GM23338 (cell line): ENCODE measurements around the gene GNB1. TPM values are rescaled to one million over a fixed set of nuclear protein-coding genes. Genes with fewer than 3 reads are reported as not detected.

Source experiments
- ATAC-seq: fragments of 200-7000 bp; cut with Tn5 transposase; 3 replicates; pipeline ENCODE4 v1.9.1; 2020
- DNase-seq: peaks from one replicate; pipeline ENCODE4 v3.0.0-alpha.2; 2015; ENCODE audit warnings: low spot score
- H2AFZ ChIP-seq: fragments of 200-600 bp; sonication (generic); 2 replicates; pipeline ENCODE4 v1.8.0; 2016; ENCODE audit warnings: antibody characterized with exemption, mild to moderate bottlenecking, moderate library complexity
- H3F3A ChIP-seq: fragments of 200-600 bp; sonication (generic); replicated peaks from 2 replicates; pipeline ENCODE4 v1.8.0; 2017; ENCODE audit warnings: antibody characterized with exemption, mixed run types, low read depth
- H3K27ac ChIP-seq: fragments of 200-600 bp; sonication (generic); 2 replicates; pipeline ENCODE4 v1.6.1; 2016; ENCODE audit warnings: low read depth
- H3K27me3 ChIP-seq: fragments of 200-600 bp; sonication (generic); 2 replicates; pipeline ENCODE4 v1.8.0; 2016; ENCODE audit warnings: mild to moderate bottlenecking, mixed run types, moderate library complexity; ENCODE audit not compliant: insufficient read depth
- H3K36me3 ChIP-seq: fragments of 200-600 bp; sonication (generic); 2 replicates; pipeline ENCODE4 v1.8.0; 2016; ENCODE audit warnings: mild to moderate bottlenecking; ENCODE audit not compliant: insufficient read depth
- H3K4me1 ChIP-seq: fragments of 200-600 bp; sonication (generic); 2 replicates; pipeline ENCODE4 v1.8.0; 2016; ENCODE audit warnings: mild to moderate bottlenecking, moderate library complexity; ENCODE audit not compliant: insufficient read depth
- H3K4me2 ChIP-seq: fragments of 200-600 bp; sonication (generic); 2 replicates; pipeline ENCODE4 v1.7.1; 2017; ENCODE audit warnings: mixed run types
- H3K4me3 ChIP-seq: fragments of 200-600 bp; sonication (generic); 2 replicates; pipeline ENCODE4 v1.6.1; 2016; ENCODE audit warnings: mixed run types
- H3K79me2 ChIP-seq: fragments of 200-600 bp; sonication (generic); replicated peaks from 2 replicates; pipeline ENCODE4 v1.8.0; 2017; ENCODE audit warnings: mild to moderate bottlenecking; ENCODE audit not compliant: insufficient read depth
- H3K9me2 ChIP-seq: fragments of 200-600 bp; sonication (generic); 2 replicates; pipeline ENCODE4 v1.8.0; 2017; ENCODE audit not compliant: insufficient read depth
- H4K20me1 ChIP-seq: fragments of 200-600 bp; sonication (generic); replicated peaks from 2 replicates; pipeline ENCODE4 v1.8.0; 2017; ENCODE audit warnings: mild to moderate bottlenecking; ENCODE audit not compliant: insufficient read depth
- H3K27ac Mint-ChIP-seq: 2 replicates; pipeline ENCODE4 v1.8.0; 2020; ENCODE audit warnings: inconsistent platforms, mild to moderate bottlenecking, moderate library complexity, mixed read lengths
- H3K27me3 Mint-ChIP-seq: 3 replicates; pipeline ENCODE4 v1.8.0; 2022; ENCODE audit warnings: low read depth, mild to moderate bottlenecking, moderate library complexity, mixed read lengths, inconsistent platforms; ENCODE audit not compliant: insufficient read depth, poor library complexity
- H3K36me3 Mint-ChIP-seq: 3 replicates; pipeline ENCODE4 v1.8.0; 2021; ENCODE audit warnings: low read depth, mild to moderate bottlenecking, inconsistent platforms, moderate library complexity, mixed read lengths
- H3K4me1 Mint-ChIP-seq: 3 replicates; pipeline ENCODE4 v1.8.0; 2020; ENCODE audit warnings: mild to moderate bottlenecking, inconsistent platforms, mixed read lengths
- H3K4me3 Mint-ChIP-seq: 3 replicates; pipeline ENCODE4 v1.8.0; 2021; ENCODE audit warnings: moderate library complexity, mild to moderate bottlenecking, inconsistent platforms, mixed read lengths
- H3K9me3 Mint-ChIP-seq: 3 replicates; pipeline ENCODE4 v1.8.0; 2020; ENCODE audit warnings: moderate library complexity, mild to moderate bottlenecking, inconsistent platforms, mixed read lengths
- CREB1 ChIP-seq: fragments of 250-450 bp; sonication (Bioruptor Pico); IDR thresholded peaks from 2 replicates; pipeline ENCODE4 v1.5.0; 2020; ENCODE audit warnings: low read depth, mild to moderate bottlenecking, moderate library complexity
- CTCF ChIP-seq, 2 experiments: fragments of 200-600 bp in 1 of 2; sonication (generic) in 1 of 2; conservative IDR thresholded peaks; 2 replicates each; pipeline versions ENCODE4 v1.5.1 to v1.6.1; 2016 to 2017; ENCODE audit warnings: antibody characterized with exemption in 2 of 2, low read depth in 2 of 2, mild to moderate bottlenecking in 2 of 2, moderate library complexity in 1 of 2
- EZH2 ChIP-seq: fragments of 200-600 bp; sonication (generic); IDR thresholded peaks from one replicate; pipeline ENCODE4 v1.8.0; 2017; ENCODE audit warnings: antibody characterized with exemption, mild to moderate bottlenecking, low read depth; ENCODE audit not compliant: unreplicated experiment
- EZH2phosphoT487 ChIP-seq: fragments of 200-600 bp; sonication (generic); IDR thresholded peaks from one replicate; pipeline ENCODE4 v1.8.1; 2018; ENCODE audit warnings: antibody characterized with exemption; ENCODE audit not compliant: unreplicated experiment
- JUNB ChIP-seq: IDR thresholded peaks from one replicate; pipeline ENCODE4 v1.6.1; 2016; ENCODE audit warnings: antibody characterized with exemption; ENCODE audit not compliant: unreplicated experiment
- NANOG ChIP-seq: IDR thresholded peaks from 2 replicates; pipeline ENCODE4 v1.6.1; 2016; ENCODE audit warnings: antibody characterized with exemption, borderline replicate concordance
- POLR2AphosphoS5 ChIP-seq: IDR thresholded peaks from 2 replicates; pipeline ENCODE4 v1.6.1; 2016; ENCODE audit warnings: antibody characterized with exemption, low read depth
- STAT1 ChIP-seq: IDR thresholded peaks from one replicate; pipeline ENCODE4 v1.6.1; 2016; ENCODE audit warnings: antibody characterized with exemption; ENCODE audit not compliant: unreplicated experiment
- ZNF114 ChIP-seq: fragments of 250-450 bp; sonication (Bioruptor Pico); IDR thresholded peaks from 2 replicates; pipeline ENCODE4 v1.5.0; 2020; ENCODE audit warnings: mild to moderate bottlenecking, moderate library complexity
- ZNF331 ChIP-seq: fragments of 250-450 bp; sonication (Bioruptor Pico); IDR thresholded peaks from 2 replicates; pipeline ENCODE4 v1.5.0; 2020; ENCODE audit warnings: low read depth, mild to moderate bottlenecking, moderate library complexity
- polyA plus RNA-seq: library from polyadenylated mRNA; unstranded; fragments of >200 nt; fragmentation: Nextera tagmentation; extraction: Ambion mirVana; gene quantifications from 2 replicates; pipeline ENCODE4 v1.2.1, GENCODE V29; 2016
- total RNA-seq: library from RNA; depleted of rRNA; stranded (reverse); fragments of >200 nt; shearing (Covaris generic); gene quantifications from 2 replicates; pipeline ENCODE4 v1.2.3, GENCODE V29; 2014
- TF ChIP-seq, protein P1 (sequence below): fragments of 250-450 bp; sonication (Bioruptor Pico); IDR thresholded peaks from 2 replicates; pipeline ENCODE4 v1.5.0; 2020; ENCODE audit warnings: mild to moderate bottlenecking, moderate library complexity
- TF ChIP-seq, protein P2 (sequence below): IDR thresholded peaks from one replicate; pipeline ENCODE4 v1.6.1; 2018; ENCODE audit warnings: antibody characterized with exemption; ENCODE audit not compliant: unreplicated experiment
- TF ChIP-seq, protein P3 (sequence below): IDR thresholded peaks from 2 replicates; pipeline ENCODE4 v1.6.1; 2016; ENCODE audit warnings: antibody characterized with exemption

The GNB1 gene
- total and polyA plus RNA-seq, 2 experiments from 2014 or later: 65.4 to 138 TPM

GRCh38 chr1:1874901-1875300 lies 16.0 kb downstream of the GNB1 start:
- Mint-ChIP-seq H3K27ac (no peak overlapping the region), H3K27me3 (peaks cover 8% of the 10 kb centered on the region), H3K4me3 (no peak overlapping the region), H3K4me1 (peaks cover 17% of the 10 kb centered on the region), H3K9me3 (peaks cover 20% of the 10 kb centered on the region), H3K36me3 (peaks cover 81% of the 10 kb centered on the region)
- no peak for ATAC-seq
- no peaks in the 10 kb centered on the region; the same call in 1 of the 2 replicates for H3K4me1 ChIP-seq
- H3K4me3 ChIP-seq: no peak overlapping the region
- H3K27me3 ChIP-seq: no peaks in the 10 kb centered on the region
- DNase-seq: no peak
- no peak for TF ChIP-seq EZH2phosphoT487
- TF ChIP-seq CTCF (conservative IDR thresholded peaks at IDR 0.05; ENCODE audit: low read depth in 2 of 2): no peak
- TF ChIP-seq, protein P1, sequence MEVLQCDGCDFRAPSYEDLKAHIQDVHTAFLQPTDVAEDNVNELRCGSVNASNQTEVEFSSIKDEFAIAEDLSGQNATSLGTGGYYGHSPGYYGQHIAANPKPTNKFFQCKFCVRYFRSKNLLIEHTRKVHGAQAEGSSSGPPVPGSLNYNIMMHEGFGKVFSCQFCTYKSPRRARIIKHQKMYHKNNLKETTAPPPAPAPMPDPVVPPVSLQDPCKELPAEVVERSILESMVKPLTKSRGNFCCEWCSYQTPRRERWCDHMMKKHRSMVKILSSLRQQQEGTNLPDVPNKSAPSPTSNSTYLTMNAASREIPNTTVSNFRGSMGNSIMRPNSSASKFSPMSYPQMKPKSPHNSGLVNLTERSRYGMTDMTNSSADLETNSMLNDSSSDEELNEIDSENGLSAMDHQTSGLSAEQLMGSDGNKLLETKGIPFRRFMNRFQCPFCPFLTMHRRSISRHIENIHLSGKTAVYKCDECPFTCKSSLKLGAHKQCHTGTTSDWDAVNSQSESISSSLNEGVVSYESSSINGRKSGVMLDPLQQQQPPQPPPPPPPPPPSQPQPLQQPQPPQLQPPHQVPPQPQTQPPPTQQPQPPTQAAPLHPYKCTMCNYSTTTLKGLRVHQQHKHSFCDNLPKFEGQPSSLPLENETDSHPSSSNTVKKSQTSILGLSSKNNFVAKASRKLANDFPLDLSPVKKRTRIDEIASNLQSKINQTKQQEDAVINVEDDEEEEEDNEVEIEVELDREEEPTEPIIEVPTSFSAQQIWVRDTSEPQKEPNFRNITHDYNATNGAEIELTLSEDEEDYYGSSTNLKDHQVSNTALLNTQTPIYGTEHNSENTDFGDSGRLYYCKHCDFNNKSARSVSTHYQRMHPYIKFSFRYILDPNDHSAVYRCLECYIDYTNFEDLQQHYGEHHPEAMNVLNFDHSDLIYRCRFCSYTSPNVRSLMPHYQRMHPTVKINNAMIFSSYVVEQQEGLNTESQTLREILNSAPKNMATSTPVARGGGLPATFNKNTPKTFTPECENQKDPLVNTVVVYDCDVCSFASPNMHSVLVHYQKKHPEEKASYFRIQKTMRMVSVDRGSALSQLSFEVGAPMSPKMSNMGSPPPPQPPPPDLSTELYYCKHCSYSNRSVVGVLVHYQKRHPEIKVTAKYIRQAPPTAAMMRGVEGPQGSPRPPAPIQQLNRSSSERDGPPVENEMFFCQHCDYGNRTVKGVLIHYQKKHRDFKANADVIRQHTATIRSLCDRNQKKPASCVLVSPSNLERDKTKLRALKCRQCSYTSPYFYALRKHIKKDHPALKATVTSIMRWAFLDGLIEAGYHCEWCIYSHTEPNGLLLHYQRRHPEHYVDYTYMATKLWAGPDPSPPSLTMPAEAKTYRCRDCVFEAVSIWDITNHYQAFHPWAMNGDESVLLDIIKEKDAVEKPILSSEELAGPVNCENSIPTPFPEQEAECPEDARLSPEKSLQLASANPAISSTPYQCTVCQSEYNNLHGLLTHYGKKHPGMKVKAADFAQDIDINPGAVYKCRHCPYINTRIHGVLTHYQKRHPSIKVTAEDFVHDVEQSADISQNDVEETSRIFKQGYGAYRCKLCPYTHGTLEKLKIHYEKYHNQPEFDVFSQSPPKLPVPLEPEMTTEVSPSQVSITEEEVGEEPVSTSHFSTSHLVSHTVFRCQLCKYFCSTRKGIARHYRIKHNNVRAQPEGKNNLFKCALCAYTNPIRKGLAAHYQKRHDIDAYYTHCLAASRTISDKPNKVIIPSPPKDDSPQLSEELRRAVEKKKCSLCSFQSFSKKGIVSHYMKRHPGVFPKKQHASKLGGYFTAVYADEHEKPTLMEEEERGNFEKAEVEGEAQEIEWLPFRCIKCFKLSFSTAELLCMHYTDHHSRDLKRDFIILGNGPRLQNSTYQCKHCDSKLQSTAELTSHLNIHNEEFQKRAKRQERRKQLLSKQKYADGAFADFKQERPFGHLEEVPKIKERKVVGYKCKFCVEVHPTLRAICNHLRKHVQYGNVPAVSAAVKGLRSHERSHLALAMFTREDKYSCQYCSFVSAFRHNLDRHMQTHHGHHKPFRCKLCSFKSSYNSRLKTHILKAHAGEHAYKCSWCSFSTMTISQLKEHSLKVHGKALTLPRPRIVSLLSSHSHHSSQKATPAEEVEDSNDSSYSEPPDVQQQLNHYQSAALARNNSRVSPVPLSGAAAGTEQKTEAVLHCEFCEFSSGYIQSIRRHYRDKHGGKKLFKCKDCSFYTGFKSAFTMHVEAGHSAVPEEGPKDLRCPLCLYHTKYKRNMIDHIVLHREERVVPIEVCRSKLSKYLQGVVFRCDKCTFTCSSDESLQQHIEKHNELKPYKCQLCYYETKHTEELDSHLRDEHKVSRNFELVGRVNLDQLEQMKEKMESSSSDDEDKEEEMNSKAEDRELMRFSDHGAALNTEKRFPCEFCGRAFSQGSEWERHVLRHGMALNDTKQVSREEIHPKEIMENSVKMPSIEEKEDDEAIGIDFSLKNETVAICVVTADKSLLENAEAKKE (CRISPR knock-in tag): no peak
- TF ChIP-seq, protein P2, sequence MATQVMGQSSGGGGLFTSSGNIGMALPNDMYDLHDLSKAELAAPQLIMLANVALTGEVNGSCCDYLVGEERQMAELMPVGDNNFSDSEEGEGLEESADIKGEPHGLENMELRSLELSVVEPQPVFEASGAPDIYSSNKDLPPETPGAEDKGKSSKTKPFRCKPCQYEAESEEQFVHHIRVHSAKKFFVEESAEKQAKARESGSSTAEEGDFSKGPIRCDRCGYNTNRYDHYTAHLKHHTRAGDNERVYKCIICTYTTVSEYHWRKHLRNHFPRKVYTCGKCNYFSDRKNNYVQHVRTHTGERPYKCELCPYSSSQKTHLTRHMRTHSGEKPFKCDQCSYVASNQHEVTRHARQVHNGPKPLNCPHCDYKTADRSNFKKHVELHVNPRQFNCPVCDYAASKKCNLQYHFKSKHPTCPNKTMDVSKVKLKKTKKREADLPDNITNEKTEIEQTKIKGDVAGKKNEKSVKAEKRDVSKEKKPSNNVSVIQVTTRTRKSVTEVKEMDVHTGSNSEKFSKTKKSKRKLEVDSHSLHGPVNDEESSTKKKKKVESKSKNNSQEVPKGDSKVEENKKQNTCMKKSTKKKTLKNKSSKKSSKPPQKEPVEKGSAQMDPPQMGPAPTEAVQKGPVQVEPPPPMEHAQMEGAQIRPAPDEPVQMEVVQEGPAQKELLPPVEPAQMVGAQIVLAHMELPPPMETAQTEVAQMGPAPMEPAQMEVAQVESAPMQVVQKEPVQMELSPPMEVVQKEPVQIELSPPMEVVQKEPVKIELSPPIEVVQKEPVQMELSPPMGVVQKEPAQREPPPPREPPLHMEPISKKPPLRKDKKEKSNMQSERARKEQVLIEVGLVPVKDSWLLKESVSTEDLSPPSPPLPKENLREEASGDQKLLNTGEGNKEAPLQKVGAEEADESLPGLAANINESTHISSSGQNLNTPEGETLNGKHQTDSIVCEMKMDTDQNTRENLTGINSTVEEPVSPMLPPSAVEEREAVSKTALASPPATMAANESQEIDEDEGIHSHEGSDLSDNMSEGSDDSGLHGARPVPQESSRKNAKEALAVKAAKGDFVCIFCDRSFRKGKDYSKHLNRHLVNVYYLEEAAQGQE: no peak
- no peak for TF ChIP-seq EZH2
- TF ChIP-seq CREB1: no peak
- no peak for TF ChIP-seq ZNF114
- TF ChIP-seq STAT1: no peak
- TF ChIP-seq JUNB: no peak
- TF ChIP-seq NANOG: no peak
- TF ChIP-seq ZNF331 (CRISPR knock-in tag): no peak
- TF ChIP-seq POLR2AphosphoS5: no peak
- TF ChIP-seq, protein P3, sequence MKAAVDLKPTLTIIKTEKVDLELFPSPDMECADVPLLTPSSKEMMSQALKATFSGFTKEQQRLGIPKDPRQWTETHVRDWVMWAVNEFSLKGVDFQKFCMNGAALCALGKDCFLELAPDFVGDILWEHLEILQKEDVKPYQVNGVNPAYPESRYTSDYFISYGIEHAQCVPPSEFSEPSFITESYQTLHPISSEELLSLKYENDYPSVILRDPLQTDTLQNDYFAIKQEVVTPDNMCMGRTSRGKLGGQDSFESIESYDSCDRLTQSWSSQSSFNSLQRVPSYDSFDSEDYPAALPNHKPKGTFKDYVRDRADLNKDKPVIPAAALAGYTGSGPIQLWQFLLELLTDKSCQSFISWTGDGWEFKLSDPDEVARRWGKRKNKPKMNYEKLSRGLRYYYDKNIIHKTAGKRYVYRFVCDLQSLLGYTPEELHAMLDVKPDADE: no peak
- peaks cover 93% of the 10 kb centered on the region for H4K20me1 ChIP-seq
- no peaks in the 10 kb centered on the region for H3K9me2 ChIP-seq
- H3K27ac ChIP-seq: no peak overlapping the region
- no peak overlapping the region for H3K4me2 ChIP-seq
- H3K36me3 ChIP-seq: peaks cover 13% of the 10 kb centered on the region; the same call in 1 of the 2 replicates
- peaks cover 100% of the 10 kb centered on the region for H3K79me2 ChIP-seq
- peaks cover 19% of the 10 kb centered on the region; the same call in 1 of the 2 replicates for H3F3A ChIP-seq
- H2AFZ ChIP-seq: no peak overlapping the region
